SK-N-MC (cell line): ENCODE data around the gene CD300LB.

Experiments used
- EZH2 ChIP-seq: fragments of 200-600 bp; sonication (generic); IDR thresholded peaks from one replicate; pipeline ENCODE4 v1.6.1; 2017; ENCODE audit warnings: antibody characterized with exemption
- FOXP2 ChIP-seq: optimal IDR thresholded peaks from 2 replicates; pipeline ENCODE3; 2011; ENCODE audit warnings: mild to moderate bottlenecking, moderate library complexity; ENCODE audit not compliant: insufficient read depth; ENCODE audit errors: extremely low read length, control extremely low read depth
- POLR2AphosphoS5 ChIP-seq: IDR thresholded peaks from 2 replicates; pipeline ENCODE4 v1.6.1; 2012; ENCODE audit warnings: mild to moderate bottlenecking, low read depth, low read length, borderline replicate concordance

DNA sequence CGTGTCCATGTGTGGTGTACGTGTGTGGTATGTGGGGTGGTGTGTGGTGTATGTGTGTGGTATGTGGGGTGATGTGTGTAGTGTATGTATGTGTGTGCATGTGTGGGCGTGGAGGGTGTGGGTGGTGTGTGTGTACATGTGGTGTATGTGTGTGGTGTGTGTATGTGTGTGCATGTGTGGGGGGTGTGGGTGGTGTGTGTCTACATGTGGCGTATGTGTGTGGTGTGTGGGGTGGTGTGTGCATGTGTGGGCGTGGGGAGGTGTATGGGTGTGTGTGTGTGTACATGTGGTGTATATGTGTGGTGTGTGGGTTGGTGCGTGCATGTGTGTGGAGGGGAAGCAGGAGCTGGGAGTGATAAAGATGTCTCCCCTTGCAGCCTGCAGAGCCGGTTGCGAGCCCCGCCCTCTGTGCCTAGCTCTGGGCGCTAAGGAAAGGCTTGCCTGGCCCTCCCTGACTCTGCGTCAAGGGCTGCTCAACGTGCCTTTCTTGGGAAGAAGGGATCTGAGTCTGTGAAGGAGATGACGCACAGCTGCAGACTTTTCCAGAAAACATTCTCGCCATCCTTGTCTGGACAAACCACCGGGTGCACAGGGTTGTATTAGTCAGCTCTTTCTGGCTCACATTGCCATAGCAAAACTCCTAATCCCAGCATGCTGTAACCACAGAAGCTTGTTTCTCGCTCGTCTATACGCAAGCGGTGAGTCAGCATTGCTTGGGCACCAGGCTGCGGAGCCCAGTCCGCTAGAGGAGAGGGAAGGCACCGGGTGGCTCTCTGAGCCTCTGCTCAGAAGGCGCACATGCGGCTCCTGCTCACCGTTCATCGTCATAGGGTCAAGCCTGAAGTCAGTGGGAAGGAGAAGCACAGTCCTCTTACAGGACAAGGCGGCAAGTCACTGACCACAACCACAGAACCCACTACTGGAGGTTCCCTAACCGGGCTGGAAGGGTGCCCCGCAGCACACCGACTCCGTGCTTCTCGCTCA, 38.0 kb upstream of the CD300LB start:
- TF ChIP-seq EZH2 = no peak
- TF ChIP-seq POLR2AphosphoS5 = no peak
- TF ChIP-seq FOXP2 = no peak
